Measurements from ENCODE around the gene TAF4B. TPM values are rescaled to one million over a fixed set of nuclear protein-coding genes. Genes with fewer than 3 reads are reported as not detected.
"Not testable (repeated sequence)": the region's sequence is repeated elsewhere in the genome, so short reads cannot be mapped to it uniquely, and the experiment has no call there.

Gene TAF4B
- total and polyA plus RNA-seq, 2 donors (not counting 1 experiment from before 2014, with no cell fraction given) = 10.5 to 16.1 TPM

DNA sequence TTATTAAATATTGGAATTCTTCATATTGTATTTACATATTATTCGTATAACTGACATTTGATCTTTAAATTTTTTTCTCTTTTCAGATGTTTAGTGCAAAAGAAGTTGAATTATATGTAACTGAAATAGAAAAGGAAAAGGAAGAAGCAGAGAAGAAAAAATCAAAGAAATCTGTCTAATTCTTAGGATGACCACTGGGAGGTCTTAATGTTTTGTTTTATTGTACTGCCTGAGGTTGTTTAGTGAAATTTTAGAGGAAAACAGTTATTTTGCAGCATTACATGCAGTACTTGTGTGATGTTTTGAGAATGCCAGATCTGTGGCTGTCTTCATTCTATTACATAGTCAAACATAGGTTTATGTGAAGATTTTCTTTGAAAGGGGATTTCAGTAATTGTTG, 34.0 kb upstream of the TAF4B start:
- Histone ChIP-seq H3K9ac (ENCODE audit: low read length) (no peak overlapping the region), H3K4me3 (ENCODE audit: control extremely low read depth in 1 of 5, extremely low read depth in 1 of 5, insufficient read depth in 1 of 5, low read depth in 2 of 5, low read length in 4 of 5) (no peak overlapping the region), H3K79me2 (ENCODE audit: control insufficient read depth, insufficient read depth, low read length) (no peaks in the 10 kb centered on the region), H3K27ac (ENCODE audit: low read length in 2 of 2) (peak overlapping the region in 1 of 2 donors; percentile 43), H3K4me1 (ENCODE audit: control insufficient read depth in 2 of 2, insufficient read depth in 2 of 2, low read length in 2 of 2) (peaks cover 20 to 26% of the 10 kb centered on the region in 2 donors), H3K4me2 (replicated peaks; ENCODE audit: low read depth, low read length, poor library complexity, severe bottlenecking) (no peak overlapping the region), H3K9me3 (ENCODE audit: control extremely low read depth in 1 of 3, control insufficient read depth in 2 of 3, insufficient read depth in 1 of 3, low read length in 2 of 3) (no peaks in the 10 kb centered on the region), H2AFZ (ENCODE audit: insufficient read depth, low read depth, low read length, poor library complexity, severe bottlenecking) (no peak overlapping the region), H3K36me3 (replicated peaks in 1 of 2; ENCODE audit: control extremely low read depth in 1 of 2, control insufficient read depth in 1 of 2, extremely low read depth in 1 of 2, insufficient read depth in 2 of 2, low read length in 1 of 2) (no peaks in the 10 kb centered on the region), H3K27me3 (replicated peaks in 1 of 4; ENCODE audit: control extremely low read depth in 1 of 4, control insufficient read depth in 3 of 4, insufficient read depth in 4 of 4, low read length in 3 of 4) (no peaks in the 10 kb centered on the region), H4K20me1 (ENCODE audit: control insufficient read depth, insufficient read depth, low read length, poor library complexity, severe bottlenecking) (no peaks in the 10 kb centered on the region)
- CTCF ChIA-PET = interaction anchor here (0.6 kb wide), 1 partner anchor 1313 kb away, joined by 3 read pairs; no protein-coding TSS in a partner anchor
- H3K27ac Mint-ChIP-seq = peak overlapping the region; percentile 47
- no peaks in the 10 kb centered on the region for H3K9me3 Mint-ChIP-seq (ENCODE audit: insufficient read depth)
- peaks cover 32% of the 10 kb centered on the region for H3K4me1 Mint-ChIP-seq
- DNase-seq (no peak), ATAC-seq (ENCODE audit: low read depth) (no peak)
- POLR2A ChIA-PET = no interaction called here
- no peaks in the 10 kb centered on the region for H3K27me3 Mint-ChIP-seq
- no peak overlapping the region for H3K4me3 Mint-ChIP-seq
- intact Hi-C loops (cut with micrococcal nuclease) = no loop called here
- no peak for TF ChIP-seq EZH2 (IDR thresholded peaks at IDR 0.05; ENCODE audit: borderline replicate concordance, insufficient read depth, low read depth, low read length, poor library complexity, severe bottlenecking)
- TF ChIP-seq, protein P1, sequence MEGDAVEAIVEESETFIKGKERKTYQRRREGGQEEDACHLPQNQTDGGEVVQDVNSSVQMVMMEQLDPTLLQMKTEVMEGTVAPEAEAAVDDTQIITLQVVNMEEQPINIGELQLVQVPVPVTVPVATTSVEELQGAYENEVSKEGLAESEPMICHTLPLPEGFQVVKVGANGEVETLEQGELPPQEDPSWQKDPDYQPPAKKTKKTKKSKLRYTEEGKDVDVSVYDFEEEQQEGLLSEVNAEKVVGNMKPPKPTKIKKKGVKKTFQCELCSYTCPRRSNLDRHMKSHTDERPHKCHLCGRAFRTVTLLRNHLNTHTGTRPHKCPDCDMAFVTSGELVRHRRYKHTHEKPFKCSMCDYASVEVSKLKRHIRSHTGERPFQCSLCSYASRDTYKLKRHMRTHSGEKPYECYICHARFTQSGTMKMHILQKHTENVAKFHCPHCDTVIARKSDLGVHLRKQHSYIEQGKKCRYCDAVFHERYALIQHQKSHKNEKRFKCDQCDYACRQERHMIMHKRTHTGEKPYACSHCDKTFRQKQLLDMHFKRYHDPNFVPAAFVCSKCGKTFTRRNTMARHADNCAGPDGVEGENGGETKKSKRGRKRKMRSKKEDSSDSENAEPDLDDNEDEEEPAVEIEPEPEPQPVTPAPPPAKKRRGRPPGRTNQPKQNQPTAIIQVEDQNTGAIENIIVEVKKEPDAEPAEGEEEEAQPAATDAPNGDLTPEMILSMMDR (IDR thresholded peaks at IDR 0.05) = no peak
- no CpG with 5 or more reads among the region's 1 CpG for WGBS (ENCODE audit: insufficient coverage)

DNA sequence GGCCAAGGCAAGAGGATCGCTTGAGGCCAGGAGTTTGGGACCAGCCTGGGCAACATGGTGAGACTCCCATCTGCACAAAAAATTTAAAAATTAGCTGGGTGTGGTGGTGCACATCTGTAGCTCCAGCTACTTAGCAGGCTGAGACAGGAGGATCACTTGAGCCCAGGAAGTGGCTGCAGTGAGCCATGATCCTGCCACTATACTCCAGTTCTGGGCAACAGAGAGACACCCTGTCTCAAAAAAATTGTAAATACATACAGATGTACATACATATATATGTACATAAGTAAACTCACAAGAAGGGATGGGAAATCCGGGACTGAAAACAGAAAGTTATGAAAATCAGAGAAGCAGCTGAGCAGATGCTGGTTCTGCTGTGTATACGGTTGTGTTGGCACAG, 29.6 kb upstream of the TAF4B start:
- ChIA-PET POLR2A (no interaction called here), CTCF (no interaction called here)
- H3K36me3 ChIP-seq (replicated peaks in 1 of 2; ENCODE audit: control extremely low read depth in 1 of 2, control insufficient read depth in 1 of 2, extremely low read depth in 1 of 2, insufficient read depth in 2 of 2, low read length in 1 of 2) = no peaks in the 10 kb centered on the region
- H3K27ac Mint-ChIP-seq = no peak overlapping the region
- ATAC-seq (ENCODE audit: low read depth) = no peak
- peaks cover 7% of the 10 kb centered on the region for H3K4me1 Mint-ChIP-seq
- peaks cover 3 to 4% of the 10 kb centered on the region in 2 donors for H3K4me1 ChIP-seq (ENCODE audit: control insufficient read depth in 2 of 2, insufficient read depth in 2 of 2, low read length in 2 of 2)
- no peaks in the 10 kb centered on the region for H3K27me3 Mint-ChIP-seq
- peaks cover 0 to under 1% (median 0%) of the 10 kb centered on the region in 3 donors for H3K9me3 ChIP-seq (ENCODE audit: control extremely low read depth in 1 of 3, control insufficient read depth in 2 of 3, insufficient read depth in 1 of 3, low read length in 2 of 3)
- H3K4me2 ChIP-seq (replicated peaks; ENCODE audit: low read depth, low read length, poor library complexity, severe bottlenecking) = no peak overlapping the region
- no peak for TF ChIP-seq EZH2 (IDR thresholded peaks at IDR 0.05; ENCODE audit: borderline replicate concordance, insufficient read depth, low read depth, low read length, poor library complexity, severe bottlenecking)
- TF ChIP-seq, protein P1 (IDR thresholded peaks at IDR 0.05) = no peak
- no peak overlapping the region for H3K4me3 ChIP-seq (ENCODE audit: control extremely low read depth in 1 of 5, extremely low read depth in 1 of 5, insufficient read depth in 1 of 5, low read depth in 2 of 5, low read length in 4 of 5)
- DNase-seq = no peak
- no peaks in the 10 kb centered on the region for H4K20me1 ChIP-seq (ENCODE audit: control insufficient read depth, insufficient read depth, low read length, poor library complexity, severe bottlenecking)
- 90% methylated on average over 3 of the region's 3 CpGs for WGBS (ENCODE audit: insufficient coverage)
- no peak overlapping the region for H3K9ac ChIP-seq (ENCODE audit: low read length)
- intact Hi-C loops (cut with micrococcal nuclease) = no loop called here
- H3K4me3 Mint-ChIP-seq = no peak overlapping the region
- no peaks in the 10 kb centered on the region for H3K79me2 ChIP-seq (ENCODE audit: control insufficient read depth, insufficient read depth, low read length)
- H3K9me3 Mint-ChIP-seq (ENCODE audit: insufficient read depth) = no peaks in the 10 kb centered on the region
- H3K27me3 ChIP-seq (replicated peaks in 1 of 4; ENCODE audit: control extremely low read depth in 1 of 4, control insufficient read depth in 3 of 4, insufficient read depth in 4 of 4, low read length in 3 of 4) = no peaks in the 10 kb centered on the region
- H2AFZ ChIP-seq (ENCODE audit: insufficient read depth, low read depth, low read length, poor library complexity, severe bottlenecking) = no peak overlapping the region
- no peak overlapping the region for H3K27ac ChIP-seq (ENCODE audit: low read length in 2 of 2)

DNA sequence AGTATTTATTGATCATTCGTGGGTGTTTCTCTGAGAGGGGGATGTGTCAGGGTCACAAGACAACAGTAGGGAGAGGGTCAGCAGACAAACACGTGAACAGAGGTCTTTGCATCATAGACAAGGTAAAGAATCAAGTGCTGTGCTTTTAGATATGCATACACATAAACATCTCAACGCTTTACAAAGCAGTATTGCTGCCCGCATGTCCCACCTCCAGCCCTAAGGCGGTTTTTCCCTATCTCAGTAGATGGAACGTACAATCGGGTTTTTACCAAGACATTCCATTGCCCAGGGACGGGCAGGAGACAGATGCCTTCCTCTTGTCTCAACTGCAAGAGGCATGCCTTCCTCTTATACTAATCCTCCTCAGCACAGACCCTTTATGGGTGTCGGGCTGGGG, 24.2 kb upstream of the TAF4B start:
- H3K79me2 ChIP-seq (ENCODE audit: control insufficient read depth, insufficient read depth, low read length); ATAC-seq (ENCODE audit: low read depth); CTCF ChIA-PET; H3K4me2 ChIP-seq (replicated peaks; ENCODE audit: low read depth, low read length, poor library complexity, severe bottlenecking); H4K20me1 ChIP-seq (ENCODE audit: control insufficient read depth, insufficient read depth, low read length, poor library complexity, severe bottlenecking); H3K27me3 ChIP-seq (replicated peaks in 1 of 4; ENCODE audit: control extremely low read depth in 1 of 4, control insufficient read depth in 3 of 4, insufficient read depth in 4 of 4, low read length in 3 of 4); H3K9ac ChIP-seq (ENCODE audit: low read length); H3K9me3 Mint-ChIP-seq (ENCODE audit: insufficient read depth); H3K27ac Mint-ChIP-seq; H2AFZ ChIP-seq (ENCODE audit: insufficient read depth, low read depth, low read length, poor library complexity, severe bottlenecking); H3K36me3 ChIP-seq (replicated peaks in 1 of 2; ENCODE audit: control extremely low read depth in 1 of 2, control insufficient read depth in 1 of 2, extremely low read depth in 1 of 2, insufficient read depth in 2 of 2, low read length in 1 of 2); POLR2A ChIA-PET; DNase-seq; H3K27ac ChIP-seq (ENCODE audit: low read length in 2 of 2); H3K4me1 Mint-ChIP-seq; H3K27me3 Mint-ChIP-seq; H3K9me3 ChIP-seq (ENCODE audit: control extremely low read depth in 1 of 3, control insufficient read depth in 2 of 3, insufficient read depth in 1 of 3, low read length in 2 of 3); intact Hi-C loops (cut with micrococcal nuclease); H3K4me1 ChIP-seq (ENCODE audit: control insufficient read depth in 2 of 2, insufficient read depth in 2 of 2, low read length in 2 of 2); H3K4me3 ChIP-seq (ENCODE audit: control extremely low read depth in 1 of 5, extremely low read depth in 1 of 5, insufficient read depth in 1 of 5, low read depth in 2 of 5, low read length in 4 of 5); H3K4me3 Mint-ChIP-seq: not testable (repeated sequence)
- WGBS (ENCODE audit: insufficient coverage) = 90% methylated on average over 4 of the region's 9 CpGs
